ENCODE results near the gene SNF8.

GRCh38 chr17:48989100-48989499 is 44.5 kb upstream of the SNF8 start:
- TF ChIP-seq CTCF (IDR thresholded peaks at IDR 0.05) = no peak
- TF ChIP-seq POLR2A (IDR thresholded peaks at IDR 0.05) = no peak

Measured in heart left ventricle (tissue), 13 donors.